Raji (cell line): Measurements from ENCODE around the gene WDFY4.

ENCODE experiments used
- POLR2A ChIP-seq: IDR thresholded peaks from 2 replicates; pipeline ENCODE4 v1.6.1; 2011; ENCODE audit warnings: low read depth, low read length, control low read depth; ENCODE audit not compliant: insufficient read depth

WDFY4 gene

GRCh38 chr10:49012603-49013002 lies 327.9 kb downstream of the WDFY4 start:
- TF ChIP-seq POLR2A: no peak

DNA sequence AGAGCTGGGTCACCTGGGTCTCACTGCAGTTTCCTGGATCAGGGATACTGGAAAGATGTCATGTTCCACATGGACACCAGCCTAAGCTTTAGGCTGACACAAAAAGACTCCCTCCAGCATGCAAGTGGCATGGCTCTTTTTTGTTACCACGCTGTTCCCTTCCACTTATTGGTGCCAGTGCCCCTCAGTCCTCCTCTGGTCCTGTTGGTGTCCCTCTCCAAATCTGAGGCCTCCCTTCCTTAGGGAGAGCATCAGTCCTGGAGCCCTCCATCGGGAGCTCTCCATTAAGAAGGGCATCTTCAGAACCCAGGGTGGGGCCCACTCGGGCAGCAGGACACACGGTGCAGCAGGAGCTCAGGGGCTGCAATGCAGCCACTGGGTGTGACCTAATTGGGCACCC lies 331.0 kb downstream of the WDFY4 start:
- TF ChIP-seq POLR2A: no peak

DNA sequence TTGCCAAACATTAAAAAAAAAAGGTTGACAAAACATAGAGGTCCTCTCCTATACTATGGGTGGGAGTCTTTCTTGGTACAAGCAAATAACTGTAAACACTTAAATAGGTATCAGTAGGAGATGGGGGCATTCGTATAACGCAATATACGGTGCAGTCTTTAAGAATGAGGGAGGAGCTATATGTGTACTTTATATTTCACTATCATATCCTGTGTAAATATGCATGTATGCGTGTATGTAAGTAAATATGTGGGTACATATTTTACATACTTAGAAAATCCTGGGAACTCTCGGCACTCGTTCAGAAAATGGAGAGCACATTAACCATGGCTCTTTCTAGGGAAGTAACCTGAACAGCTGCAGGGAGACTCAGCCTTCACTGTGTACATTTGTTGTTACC lies 337.0 kb downstream of the WDFY4 start:
- no peak for TF ChIP-seq POLR2A

GRCh38 chr10:49023071-49023470 lies 338.4 kb downstream of the WDFY4 start:
- TF ChIP-seq POLR2A: no peak

- no peak for TF ChIP-seq POLR2A
Observed at GRCh38 chr10:49023752-49024151, 339.1 kb downstream of the WDFY4 start.

- TF ChIP-seq POLR2A: no peak
Observed at GRCh38 chr10:49024484-49024883, 339.8 kb downstream of the WDFY4 start.

- no peak for TF ChIP-seq POLR2A
Observed at GRCh38 chr10:49025347-49025983, 340.8 kb downstream of the WDFY4 start.

DNA sequence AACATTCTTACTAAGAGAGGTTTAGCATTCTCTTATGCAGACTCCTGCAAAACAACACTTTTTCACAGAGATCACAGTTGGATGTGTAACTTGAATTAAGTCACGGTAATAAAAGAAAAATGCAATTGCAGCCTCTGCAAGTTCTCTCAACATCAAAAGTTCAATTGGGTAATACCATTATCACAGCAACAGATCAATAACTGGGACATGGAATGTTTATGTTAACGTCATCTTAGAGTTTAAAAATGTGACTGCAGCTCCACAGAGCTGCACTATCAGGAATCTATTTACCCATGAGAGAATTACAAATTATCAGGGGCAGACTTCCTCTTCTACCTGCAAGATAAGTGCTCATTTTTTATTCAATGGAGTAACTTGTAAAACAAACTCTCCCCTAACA lies 344.0 kb downstream of the WDFY4 start:
- TF ChIP-seq POLR2A: no peak

DNA sequence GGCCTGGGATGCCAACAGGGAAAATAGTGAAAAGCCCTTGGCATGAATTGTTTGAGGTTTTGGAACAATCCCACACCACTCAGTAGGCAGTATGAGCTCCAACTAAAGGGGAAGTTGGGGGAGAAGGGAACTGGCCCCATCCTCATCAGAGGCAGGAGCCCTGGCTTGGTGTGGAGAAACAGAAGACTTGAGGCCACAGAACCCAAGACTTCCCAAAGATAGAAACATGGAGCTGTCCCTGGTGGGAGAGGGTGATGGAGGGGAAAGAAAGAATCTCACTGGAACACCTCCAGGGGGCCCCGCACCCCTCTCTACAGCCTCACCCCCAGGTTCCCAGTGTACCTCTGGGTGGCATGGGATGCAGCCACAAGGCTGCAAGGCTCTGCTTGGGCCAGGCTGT lies 345.0 kb downstream of the WDFY4 start:
- no peak for TF ChIP-seq POLR2A
